ENCODE measurements around the gene NELFA.

NELFA gene

GRCh38 chr4:2008921-2009650, at the start of gene NELFA:
Gene NELFA, minus strand, starts transcription at chr4:2008974. Its CDS starts 15 bp downstream, at chr4:2008959.
- peak; percentile 94 for DNase-seq

- no peak for DNase-seq
Observed at GRCh38 chr4:2057382-2058065, 48.8 kb upstream of the NELFA start.

GRCh38 chr4:2054217-2054616, 45.4 kb upstream of the NELFA start:
- DNase-seq: no peak

GRCh38 chr4:2051086-2051485, 42.3 kb upstream of the NELFA start:
- no peak for DNase-seq

GRCh38 chr4:2049811-2050210, 41.0 kb upstream of the NELFA start:
- no peak for DNase-seq

GRCh38 chr4:2049381-2049780, 40.6 kb upstream of the NELFA start:
- no peak for DNase-seq

GRCh38 chr4:2048831-2049230, 40.1 kb upstream of the NELFA start:
- no peak for DNase-seq

GRCh38 chr4:2047781-2048581, 39.2 kb upstream of the NELFA start:
- DNase-seq: no peak

GRCh38 chr4:2047031-2047660, 38.4 kb upstream of the NELFA start:
- DNase-seq: no peak

GRCh38 chr4:2046031-2046961, 37.5 kb upstream of the NELFA start:
- DNase-seq: no peak

GRCh38 chr4:2045518-2045951, 36.8 kb upstream of the NELFA start:
- no peak for DNase-seq

GRCh38 chr4:2044542-2045517, 36.1 kb upstream of the NELFA start:
- DNase-seq: no peak

- DNase-seq: no peak
Observed at GRCh38 chr4:2044119-2044485, 35.3 kb upstream of the NELFA start.

GRCh38 chr4:2043396-2044118, 34.8 kb upstream of the NELFA start:
- no peak for DNase-seq

GRCh38 chr4:2042947-2043395, 34.2 kb upstream of the NELFA start:
- DNase-seq: no peak

GRCh38 chr4:2042204-2042946, 33.6 kb upstream of the NELFA start:
- DNase-seq: peak; percentile 46

- peak; percentile 86 for DNase-seq
Observed at GRCh38 chr4:2041239-2042130, 32.7 kb upstream of the NELFA start.
